ENCODE results near the gene SKAP2.

Gene SKAP2

GRCh38 chr7:26690135-26690805, 174.1 kb downstream of the SKAP2 start:
- no peak for DNase-seq

DNA sequence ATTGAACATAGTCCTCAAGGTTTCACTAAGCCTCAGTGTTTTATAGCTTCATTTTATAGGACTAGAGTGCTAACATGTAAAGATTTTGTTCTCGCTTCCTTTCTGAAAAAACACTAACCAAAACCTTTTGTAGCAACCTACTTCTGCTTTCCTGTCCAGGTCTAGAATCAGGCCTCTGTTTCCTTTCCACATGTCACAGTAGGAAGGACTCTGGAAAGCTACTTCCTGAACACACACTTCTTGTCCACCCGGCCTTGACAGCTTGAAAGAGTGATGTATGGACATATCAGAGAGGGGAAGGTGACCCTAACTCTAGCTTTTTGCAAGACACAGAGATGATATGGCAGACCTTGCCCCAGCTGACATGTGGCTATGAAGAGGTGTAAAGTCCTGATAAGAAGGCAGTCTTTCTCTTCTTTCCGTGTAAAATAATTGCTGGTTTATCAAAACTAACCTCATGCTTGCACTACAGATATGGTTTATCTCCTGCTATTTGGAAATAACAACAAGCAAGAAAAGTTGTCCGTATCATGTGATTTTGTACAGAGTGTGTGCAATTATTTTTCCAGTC, 175.4 kb downstream of the SKAP2 start:
- no peak for DNase-seq

DNA sequence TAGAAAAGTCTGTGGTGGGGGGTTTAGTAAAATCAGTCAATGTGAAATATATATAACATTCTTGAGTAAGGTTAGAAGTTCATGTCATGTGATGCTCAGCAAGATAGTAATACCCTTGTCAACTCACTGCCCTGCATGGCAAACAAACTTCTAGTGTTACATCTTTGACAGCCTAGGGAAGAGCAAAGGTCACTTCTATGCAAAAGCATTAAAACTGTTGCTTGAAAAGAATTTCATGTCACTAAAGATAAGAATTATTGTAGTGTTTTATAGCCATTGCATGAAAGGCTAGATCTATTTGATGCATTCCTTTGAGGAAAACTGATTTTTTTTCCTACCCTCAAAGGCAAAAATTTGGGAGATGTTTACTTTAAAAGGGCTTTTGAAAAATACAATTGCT, 176.0 kb downstream of the SKAP2 start:
- DNase-seq, result no peak

GRCh38 chr7:26687032-26687431, 177.4 kb downstream of the SKAP2 start:
- no peak for DNase-seq

GRCh38 chr7:26686448-26686981, 177.9 kb downstream of the SKAP2 start:
- DNase-seq, result no peak

DNA sequence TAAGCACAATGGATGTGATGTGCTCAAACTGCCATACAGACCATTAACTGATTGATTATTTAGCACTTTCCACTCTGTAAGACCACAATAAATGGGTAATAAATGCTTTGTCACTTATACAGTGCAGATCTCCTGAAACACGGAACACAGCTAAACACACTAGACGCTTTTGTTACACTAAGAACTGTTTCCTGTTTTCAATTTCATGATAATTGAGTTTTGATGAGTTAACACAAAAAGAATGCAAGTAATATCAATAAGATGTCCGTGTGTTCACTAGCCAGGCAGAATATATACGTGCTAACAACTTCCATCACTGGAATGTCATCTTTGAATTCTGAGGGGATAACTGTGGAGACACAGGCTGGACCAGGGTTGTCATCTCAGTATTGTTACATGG, 178.8 kb downstream of the SKAP2 start:
- DNase-seq, result no peak

DNA sequence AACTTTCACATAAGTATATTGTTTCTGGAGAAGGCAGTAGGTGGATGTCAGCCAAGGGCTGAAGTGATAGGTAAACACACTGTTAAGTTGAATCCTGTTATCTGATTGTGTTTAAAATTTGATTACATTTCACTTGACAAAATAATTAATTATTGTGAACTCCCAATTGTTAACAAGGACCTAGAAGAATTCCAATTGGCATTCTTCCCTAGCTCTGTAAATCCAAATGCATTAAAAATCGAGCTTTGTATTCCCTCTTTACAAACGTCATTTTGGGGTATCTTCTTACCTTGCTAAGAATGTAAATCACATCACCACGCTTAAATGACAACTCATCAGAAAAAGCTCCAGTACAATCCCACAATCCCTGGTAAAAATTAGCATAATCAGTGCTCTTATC, 179.9 kb downstream of the SKAP2 start:
- DNase-seq, result no peak

GRCh38 chr7:26683277-26683676, 181.1 kb downstream of the SKAP2 start:
- no peak for DNase-seq

GRCh38 chr7:26681819-26682418, 182.5 kb downstream of the SKAP2 start:
- DNase-seq, result no peak

- no peak for DNase-seq
Measured at GRCh38 chr7:26680587-26680986, 183.8 kb downstream of the SKAP2 start.

GRCh38 chr7:26675143-26675887, 189.1 kb downstream of the SKAP2 start:
- DNase-seq, result no peak

GRCh38 chr7:26673858-26674257, 190.5 kb downstream of the SKAP2 start:
- no peak for DNase-seq

- DNase-seq, result no peak
Measured at GRCh38 chr7:26673271-26673670, 191.1 kb downstream of the SKAP2 start.

- DNase-seq, result no peak
Measured at GRCh38 chr7:26670841-26671240, 193.5 kb downstream of the SKAP2 start.

- DNase-seq, result no peak
Measured at GRCh38 chr7:26670290-26670689, 194.1 kb downstream of the SKAP2 start.

GRCh38 chr7:26668821-26669220, 195.6 kb downstream of the SKAP2 start:
- no peak for DNase-seq

DNA sequence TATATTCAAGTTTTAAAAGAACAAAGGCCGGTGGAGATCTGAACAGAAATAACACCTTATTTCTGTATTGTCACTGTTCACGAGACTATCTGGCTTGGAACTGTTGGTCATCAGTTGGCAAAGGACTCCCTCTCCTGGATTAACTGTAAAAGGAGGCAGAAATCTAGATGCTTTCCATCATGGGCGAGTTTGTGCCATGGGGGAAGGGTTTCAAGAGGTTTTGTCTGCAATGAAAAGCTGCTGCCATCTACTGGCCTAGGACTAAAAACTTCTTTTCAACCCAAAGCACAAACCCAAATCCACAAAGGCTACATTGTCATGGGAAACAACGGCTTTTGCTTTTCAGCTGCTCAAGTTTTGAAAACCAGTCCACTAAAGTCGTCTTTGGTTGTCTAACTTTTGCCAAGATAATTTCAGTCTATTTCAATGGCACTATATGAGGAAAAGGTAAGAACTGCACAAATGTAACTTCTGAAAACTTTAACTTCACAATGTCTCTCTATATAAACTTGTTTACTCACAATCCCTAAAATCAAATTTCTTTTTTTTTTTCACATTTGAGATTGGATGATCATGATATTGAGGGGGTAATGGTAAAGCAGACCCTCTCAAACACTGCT, 196.8 kb downstream of the SKAP2 start:
- DNase-seq, result peak; percentile 85

DNA sequence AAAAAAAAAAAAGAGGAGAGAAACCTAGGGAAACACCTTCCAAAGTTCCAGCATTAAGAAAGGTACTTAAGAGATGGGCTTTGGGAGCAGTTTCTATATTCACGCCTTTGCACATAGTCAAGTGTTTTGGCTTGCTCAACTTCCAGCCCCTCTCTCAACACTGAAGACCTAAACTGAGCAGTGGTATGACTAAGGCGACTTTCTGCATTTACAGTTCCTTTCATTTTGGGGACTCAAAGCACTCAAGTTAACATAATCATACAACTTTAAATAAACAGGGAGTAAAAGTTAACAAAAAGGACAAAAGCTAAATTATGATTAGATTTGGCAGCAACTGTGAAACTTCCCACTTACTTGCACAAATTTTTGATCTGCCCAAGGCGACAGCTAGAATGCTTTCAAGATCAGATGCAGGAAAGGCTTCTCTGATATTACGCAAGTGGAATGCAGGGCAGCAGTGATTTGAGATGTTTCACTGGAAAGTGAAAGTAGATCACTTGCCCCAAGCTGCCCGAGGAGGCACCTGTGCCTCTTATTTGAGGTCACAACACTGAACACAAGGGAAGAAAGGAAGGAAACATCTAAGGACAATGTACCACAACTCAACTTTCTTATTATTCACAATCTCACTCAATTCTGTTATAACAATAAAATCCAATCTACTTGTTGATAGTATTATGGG, 199.5 kb downstream of the SKAP2 start:
- no peak for DNase-seq

- no peak for DNase-seq
Measured at GRCh38 chr7:26664274-26664673, 200.1 kb downstream of the SKAP2 start.

DNA sequence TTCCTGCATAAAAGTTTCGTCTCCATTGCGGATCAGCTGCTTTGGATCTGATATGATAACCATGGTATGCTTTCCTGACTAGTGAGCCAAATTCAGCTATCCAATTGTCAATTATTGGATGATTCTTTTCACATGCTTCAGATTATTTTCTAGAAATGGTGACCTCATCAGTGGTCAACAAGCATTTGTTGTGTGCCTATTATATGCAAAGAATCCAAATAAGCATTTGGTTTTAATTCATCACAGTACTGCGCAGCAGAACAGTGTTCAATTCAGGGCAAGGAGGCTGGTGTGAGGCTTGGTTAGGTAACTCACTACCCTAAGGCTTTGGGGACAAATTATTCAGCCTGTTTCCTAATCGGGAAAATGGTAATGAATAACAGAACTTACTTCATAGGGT, 200.5 kb downstream of the SKAP2 start:
- DNase-seq, result no peak

DNA sequence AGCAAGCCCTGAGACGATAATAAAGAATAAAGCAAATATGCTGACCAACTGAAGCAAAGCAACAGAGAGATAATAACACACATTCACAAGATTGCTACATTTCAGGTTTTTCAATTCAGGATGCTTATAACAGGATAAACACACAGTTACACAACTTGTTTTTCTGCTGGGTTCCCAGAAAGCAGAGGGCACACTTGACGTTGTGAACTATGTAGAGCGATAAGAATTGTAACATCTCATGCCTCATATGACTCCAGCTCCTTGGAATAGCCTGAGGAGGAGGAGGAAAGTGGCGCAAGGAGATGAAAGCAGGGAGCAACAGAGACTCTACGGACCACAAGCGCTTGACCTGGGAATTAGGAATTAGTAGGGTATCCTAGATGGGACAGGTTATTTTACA, 201.7 kb downstream of the SKAP2 start:
- no peak for DNase-seq

- DNase-seq, result no peak
Measured at GRCh38 chr7:26659121-26659520, 205.3 kb downstream of the SKAP2 start.
